ENCODE results near the gene TEAD2.

The TEAD2 gene

DNA sequence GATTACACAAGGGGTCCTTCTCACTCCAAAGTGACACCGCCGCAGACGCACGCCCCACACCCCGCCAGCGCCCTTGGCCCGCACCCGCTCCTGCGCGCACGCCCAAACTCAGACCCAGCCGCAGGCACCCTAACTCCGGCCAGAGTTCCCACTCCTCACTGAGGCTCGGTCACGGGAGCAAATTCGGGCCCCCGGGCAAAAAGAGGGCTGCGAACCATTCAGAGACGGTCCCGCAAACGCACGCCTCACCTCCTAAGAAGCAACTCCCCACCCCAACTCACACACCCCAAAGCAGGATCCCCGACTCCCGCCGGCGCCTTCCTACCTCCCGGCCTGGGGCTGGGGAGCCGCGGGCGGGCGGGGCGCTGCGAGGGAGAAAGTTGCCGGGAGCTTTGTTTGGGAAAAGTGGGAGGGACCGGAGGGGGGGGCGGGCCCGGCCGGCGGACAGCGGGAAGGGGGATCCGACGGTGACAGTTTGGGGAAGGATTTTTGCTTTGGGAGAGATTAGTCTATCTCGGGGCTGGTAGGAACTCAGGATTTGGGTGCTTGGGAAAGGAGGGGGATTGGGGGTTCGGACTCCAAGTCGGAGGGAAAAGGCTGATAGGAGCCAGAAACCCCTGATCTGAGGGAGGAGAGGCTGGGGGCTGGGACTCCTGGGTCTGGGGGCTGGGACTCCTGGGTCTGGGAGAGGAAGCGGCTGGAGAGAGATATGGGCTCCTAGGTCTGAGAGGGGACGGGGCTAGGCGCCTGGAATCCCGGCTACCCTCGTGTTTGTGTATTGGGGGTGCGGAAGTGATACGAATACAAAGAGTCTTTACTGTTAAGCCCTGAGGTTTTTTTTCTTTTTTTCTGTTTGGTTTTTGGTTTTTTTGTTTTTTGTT is at the start of gene TEAD2:
TEAD2 (minus strand) TSS at position 369 of the 881 bp plus-strand sequence. CDS start 2,341 bp downstream, outside the sequence.
- no peak for DNase-seq

DNA sequence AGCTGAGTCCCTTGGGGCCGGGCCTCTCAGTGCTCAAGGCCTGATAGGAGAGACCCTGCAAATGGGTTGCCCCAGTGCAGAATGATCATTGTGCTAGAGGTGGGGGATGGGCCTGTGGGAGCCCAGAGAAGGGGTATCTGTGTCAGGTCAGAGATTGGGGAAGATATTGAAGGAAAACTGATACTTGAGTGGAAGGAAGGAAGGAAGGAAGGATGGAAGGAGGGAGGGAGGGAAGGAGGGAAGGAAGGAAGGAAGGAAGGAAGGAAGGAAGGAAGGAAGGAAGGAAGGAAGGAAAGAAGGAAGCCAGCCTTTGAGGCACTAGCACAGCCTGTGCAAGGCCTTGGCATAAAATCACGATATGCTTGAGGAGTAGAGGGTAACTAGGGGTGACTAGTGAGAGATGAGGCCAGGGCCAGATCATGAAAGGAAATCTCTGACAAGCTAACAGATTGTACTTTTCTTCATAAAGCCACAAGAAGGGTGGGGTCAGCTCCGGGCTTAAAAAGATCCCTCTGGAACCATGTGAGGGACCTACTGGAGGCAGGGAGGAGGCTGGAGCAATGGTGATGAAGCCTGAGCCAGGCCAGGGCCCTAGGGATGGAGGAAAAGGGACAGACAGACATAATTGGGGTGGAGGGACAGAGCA is 49.6 kb upstream of the TEAD2 start:
- no peak for DNase-seq

DNA sequence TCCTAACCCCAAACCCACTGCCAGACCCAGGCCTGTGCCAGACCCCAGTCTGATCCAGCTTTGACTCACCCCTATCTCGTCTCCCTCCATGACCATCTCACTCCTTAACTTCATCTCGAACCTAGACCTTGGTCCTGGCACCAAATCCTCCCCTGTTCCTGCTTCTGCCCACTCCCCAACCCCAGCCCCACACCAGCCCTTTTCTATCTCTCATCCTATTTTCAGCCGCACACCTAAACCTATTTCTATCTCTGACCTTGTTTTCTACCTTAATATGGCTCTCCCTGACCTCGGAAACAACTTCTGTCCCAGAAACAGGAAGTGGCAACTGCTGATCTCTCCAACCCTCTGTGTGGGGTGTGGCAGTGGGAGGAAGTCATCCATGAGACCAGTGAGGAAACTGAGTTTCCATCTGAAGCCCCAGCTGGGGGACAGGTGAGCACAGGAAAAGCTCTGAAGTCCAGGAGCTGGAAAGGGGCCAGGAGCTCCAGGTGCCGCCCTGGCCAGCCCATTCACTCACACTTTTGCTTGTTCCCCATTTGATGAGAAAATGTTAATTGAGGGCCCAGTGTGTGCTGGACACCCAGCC is 47.3 kb upstream of the TEAD2 start:
- DNase-seq = no peak

DNA sequence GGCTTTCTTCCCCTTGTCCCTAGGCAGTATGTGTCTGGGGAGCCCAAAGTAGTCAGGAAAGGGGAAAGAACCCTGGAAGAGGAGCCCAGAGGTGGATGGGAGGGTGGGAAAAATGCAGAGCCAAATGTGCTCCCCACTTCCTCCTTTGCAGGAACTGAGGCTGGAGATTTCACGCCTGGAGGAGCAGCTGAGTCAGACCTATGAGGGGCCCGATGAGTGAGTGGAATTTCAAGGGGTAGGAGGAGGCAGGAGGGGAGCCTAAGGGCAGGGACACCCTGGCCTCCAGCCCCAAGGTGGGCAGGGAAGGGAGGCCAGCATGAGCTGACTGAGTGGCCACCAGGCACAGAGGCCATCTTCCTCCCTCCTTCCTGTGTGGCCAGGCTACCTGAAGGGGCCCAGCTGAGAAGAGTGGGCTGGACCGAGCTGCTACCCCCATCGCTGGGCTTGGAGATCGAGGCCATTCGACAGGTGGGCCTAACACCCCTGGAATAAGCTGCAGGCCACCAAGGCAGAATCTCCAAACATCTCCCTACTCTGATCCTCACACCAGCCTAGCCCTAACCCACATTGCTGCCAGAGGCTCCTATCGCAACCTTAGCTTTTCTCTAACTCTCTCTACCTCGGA is 46.7 kb upstream of the TEAD2 start:
- no peak for DNase-seq

DNA sequence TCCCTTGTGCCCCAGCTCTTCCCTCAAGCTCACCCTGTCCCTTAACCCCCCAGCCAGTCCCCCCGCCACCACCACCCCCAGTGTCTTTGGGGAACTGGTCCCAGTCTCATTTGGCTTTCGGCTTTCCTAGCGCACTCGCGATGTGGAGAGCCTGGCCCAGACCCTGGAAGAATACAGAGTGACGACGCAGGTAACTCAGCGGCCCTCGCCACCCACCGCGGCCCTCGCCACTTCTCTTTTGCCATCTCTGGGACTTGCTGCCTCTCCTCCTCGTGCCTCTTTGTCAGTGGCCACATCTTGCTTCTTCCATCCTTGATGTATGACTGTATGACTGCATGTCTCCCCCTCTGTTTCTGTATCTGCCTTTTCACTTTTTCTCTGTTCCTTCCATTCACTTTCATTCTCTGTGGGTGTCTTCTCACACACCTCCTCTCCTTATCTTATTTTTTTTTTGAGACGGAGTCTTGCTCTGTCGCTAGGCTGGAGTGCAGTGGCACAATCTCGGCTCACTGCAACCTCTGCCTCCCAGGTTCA is 45.3 kb upstream of the TEAD2 start:
- DNase-seq = no peak

DNA sequence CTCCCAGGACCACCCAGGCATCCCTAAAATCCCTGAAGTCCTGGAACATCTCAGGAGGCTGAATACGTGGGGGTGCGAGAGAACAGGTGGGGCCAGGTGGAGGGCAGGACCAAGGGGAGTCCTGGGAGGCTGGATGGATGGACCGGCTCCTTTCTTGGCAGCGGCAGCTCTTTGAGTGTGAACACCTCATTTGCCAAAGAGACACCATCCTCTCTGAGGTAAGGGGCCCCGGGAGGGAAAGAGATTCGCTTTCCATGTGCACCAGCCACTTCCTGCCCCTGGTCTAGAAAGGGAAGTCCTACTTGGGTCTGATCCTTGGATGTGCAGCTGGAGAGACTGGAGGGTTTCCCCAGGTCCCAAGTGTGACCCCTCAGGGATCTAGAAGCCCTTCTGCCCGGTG is 44.9 kb upstream of the TEAD2 start:
- DNase-seq = no peak

DNA sequence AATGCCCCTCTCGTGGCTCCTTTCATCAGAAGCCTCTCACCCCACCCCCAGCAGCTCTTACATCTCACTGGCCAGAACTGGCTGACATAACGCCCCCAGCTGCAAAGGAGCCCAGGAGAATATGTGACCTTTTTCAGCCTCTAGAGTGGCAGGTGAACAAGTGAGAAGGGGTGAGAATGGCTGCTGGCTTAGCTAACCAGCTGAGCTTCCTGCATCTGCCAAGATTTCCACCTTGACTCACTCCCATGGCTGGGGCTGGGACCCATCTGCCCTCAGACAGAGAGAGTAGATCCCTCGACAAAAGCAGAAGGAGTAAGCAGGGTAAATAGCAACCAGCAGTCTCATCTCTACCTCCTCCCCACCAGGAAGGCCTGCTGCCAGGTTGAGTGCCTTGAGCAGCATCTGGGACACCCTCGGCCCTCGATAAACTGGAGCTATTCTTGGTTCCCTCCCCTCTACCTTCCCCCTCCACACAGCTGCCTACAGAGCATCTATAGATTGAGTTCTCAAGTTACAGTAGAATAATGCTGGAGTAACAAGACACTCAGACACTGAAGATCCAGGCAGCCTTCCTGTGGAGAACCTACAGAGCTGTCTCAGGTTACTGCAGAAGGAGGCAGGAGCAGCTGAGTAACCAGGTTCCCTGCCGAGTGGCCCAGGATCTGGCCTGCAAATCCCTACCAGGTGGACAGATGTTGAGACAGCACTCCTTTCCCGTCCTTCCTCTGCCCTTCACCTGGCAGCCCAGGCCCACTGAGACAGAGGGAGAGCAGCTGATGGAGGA is 41.4 kb upstream of the TEAD2 start:
- peak; percentile 97 for DNase-seq

DNA sequence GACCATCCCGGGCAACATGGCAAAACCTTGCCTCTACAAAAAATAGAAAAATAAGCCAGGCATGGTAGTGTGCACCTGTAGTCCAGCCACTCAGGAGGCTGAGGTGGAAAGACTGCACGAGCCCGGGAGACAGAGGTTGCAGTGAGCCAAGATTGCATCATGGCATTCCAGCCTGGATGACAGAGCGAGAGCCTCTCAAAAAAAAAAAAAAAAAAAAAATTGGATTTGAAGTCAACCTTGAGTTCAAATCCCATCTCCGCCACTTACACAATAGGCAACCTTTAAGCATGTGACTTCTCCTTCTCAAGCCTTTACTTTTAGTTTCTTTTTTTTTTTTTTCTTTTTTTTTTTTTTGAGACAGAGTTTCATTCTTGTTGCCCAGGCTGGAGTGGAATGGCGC is 37.8 kb upstream of the TEAD2 start:
- no peak for DNase-seq

DNA sequence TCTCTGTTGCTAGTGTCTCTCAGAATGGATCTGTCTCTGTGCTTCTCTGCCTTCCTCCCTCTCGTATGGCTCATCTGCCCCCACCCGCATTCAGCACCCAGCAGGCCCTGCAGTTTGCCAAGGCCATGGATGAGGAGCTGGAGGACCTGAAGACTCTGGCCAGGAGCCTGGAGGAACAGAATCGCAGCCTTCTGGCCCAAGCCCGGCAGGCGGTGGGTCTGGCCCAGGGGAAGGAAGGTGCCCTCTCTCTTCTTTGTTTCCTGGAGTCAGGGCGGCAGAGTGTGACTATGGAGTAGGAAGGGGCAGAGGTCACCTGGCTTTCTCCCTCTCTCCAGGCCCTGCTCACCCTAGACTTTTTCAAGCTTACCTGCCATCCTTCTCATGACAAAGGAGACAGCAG is 36.7 kb upstream of the TEAD2 start:
- no peak for DNase-seq

DNA sequence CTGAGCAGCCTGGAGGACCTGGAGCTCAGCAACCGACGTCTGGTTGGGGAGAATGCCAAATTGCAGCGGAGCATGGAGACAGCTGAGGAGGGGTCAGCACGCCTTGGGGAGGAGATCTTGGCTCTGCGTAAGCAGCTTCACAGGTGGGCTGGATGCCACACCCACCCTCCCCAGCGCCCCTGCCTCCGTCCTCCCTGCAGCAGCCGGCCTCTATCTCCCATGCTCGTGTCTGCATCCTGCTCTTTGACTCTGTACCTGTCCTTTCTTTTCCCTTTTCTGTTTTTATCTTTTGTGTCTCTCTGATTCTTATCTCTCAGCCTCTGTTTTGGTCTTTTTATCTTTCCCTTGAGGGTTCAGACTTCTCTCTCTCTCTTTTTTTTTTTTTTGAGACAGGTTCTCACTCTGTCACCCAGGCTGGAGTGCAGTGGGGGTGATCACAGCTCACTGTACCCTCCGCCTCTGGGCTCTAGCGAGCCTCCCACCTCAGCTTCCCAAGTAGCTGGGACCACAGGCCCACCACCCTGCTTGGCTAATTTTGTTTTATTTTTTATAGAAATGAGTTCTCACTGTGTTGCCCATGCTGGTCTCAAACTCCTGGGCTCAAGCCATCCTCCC is 35.9 kb upstream of the TEAD2 start:
- DNase-seq = peak; percentile 35

DNA sequence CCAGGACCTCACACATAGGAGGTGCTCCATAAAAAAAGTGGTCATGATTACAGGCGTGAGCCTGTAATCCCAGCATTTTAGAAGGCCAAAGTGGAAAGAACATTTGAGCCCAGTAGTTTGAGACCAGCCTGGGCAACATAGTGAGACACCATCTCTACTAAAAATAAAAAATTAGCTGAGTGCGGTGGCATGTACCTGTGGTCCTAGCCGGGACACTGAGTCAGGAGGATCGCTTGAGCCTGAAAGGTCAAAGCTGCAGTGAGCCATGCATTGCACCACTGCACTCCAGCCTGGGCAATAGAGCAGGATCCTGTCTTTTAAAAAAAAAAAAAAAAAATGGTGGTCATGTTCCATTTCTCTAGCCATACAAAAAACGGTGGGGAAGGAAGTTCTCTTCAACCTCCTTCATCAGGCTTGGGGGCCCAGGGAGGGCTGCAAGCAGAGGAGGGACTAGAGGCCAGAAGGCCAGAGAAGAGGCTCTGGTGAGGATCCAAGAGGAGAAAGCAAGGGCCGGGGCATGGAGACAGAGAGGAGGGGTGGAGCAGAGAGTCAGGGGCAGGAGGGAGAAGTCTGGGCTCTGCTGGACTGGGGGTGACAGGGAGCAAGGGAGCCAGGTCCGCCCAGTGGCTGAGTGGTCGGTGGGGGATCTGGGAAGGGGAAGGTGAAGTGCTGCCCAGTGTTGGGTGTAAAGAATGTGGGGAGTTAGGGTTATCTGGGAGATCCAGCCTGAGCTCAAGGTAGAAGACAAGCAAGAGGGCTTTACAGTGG is 34.7 kb upstream of the TEAD2 start:
- no peak for DNase-seq

DNA sequence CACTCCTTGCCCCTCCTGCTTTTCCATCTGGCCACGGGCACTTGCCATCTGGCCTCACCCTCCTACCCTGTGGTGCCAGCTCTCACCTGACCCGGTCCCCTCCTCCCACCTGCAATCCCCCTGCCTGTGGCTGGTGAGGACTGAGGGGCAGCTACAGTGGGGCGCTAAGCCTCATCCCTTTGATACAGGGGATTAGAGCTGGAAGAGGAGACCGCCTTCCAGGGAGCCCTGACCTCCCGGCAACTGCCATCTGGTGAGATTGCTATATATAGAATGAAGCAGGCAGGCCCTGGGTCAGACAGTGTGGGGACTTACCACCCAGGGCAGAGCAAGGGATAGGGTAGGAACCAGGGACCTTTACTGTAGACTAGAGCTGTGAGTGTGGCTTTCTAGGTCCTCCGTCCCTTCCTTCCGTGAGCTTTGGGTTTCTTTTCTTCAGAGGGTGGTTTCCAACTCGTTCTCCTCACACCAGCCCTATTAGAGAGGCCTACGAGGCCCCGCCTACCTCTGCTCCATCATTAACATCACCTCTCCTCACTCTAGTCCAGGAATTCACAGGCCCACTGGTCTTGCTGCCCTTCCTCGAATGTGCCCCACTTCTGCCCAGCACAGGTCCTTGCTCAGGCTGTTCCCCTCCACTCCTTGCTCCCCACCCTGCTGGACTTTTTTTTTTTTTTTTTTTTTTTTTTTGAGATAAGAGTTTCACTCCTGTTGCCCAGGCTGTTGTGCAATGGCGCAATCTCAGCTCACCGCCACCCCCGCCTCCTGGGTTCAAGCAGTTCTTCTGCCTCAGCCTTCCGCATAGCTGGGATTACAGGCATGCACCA is 33.6 kb upstream of the TEAD2 start:
- peak; percentile 83 for DNase-seq

DNA sequence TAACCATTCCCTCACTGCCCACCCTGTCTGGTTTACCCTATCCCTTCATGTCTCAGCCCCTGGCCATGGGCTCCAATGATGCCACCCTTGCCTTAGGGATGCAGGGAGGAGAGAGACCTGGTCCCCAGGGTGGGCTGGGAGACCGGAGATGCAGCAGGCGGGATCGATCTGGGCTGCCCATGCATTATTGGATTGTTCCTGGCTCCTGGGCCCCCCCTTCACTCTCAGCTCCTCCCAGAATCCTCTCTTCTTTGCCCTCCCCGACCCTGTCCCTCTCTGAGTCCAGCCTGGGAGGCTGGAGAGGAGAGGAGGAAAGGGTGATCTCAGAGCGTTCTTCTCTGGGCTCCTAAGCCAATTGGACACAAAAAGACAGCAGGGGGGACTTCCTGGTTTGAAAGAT is 31.7 kb upstream of the TEAD2 start:
- DNase-seq = no peak

DNA sequence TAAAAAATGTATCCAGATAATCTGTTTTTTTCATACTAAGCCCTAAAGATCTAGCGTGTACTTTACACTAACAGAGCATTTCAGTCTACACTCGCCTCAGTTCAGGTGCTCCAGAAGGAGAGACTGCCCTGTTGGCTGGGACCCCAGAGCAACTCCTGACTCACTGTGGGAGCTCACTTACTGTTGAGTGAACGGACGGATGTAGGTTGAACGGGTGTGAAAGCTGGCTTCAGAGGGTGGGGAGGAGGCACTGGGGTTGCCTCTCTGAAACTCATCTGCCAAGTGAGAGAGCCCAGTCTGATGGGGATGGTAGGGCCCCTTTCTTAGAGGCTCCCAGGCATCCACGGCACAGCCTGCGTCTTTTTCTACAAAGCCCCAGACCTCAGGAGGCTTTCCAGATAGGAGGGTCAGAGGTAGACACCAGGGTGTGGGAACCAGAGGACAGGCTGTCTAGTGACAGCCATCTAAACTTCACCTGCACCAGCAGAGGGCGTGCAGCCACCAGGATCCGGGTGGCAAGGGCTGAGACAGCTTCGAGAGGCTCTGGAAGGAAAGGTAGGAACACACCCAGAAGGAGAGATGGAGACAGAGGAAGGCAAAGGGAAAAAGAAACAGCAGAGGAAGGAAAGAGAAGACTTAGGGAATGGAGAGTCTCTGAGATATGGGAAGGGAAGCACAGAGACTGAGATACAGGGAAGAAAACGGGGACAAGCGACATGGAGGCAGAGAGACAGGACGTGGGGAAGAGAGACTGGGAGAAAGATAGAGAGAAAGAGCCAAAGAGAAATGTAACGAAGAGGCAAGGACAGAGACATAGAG is 29.6 kb upstream of the TEAD2 start:
- peak; percentile 84 for DNase-seq

DNA sequence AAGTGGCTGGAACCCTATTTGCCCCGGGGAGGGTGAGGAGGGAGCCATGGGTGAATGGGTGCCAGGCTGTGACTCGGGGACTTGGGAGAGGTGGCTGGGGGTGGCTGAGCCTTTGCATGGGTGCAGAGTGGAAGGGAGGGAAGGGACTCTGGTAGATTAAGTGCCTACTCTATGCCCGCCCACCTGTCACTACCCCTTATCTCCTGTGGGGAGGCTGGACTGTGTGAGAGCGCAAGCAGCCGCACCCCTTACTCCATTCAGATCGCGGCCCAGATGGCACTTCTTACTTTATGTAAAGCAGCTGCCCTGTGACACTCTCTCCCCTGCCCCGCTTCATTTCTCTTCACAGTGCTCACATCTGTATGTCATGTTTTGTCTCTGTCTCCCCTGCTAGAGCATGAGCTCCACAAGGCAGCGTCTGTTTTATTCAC is 28.7 kb upstream of the TEAD2 start:
- DNase-seq = peak; percentile 13

DNA sequence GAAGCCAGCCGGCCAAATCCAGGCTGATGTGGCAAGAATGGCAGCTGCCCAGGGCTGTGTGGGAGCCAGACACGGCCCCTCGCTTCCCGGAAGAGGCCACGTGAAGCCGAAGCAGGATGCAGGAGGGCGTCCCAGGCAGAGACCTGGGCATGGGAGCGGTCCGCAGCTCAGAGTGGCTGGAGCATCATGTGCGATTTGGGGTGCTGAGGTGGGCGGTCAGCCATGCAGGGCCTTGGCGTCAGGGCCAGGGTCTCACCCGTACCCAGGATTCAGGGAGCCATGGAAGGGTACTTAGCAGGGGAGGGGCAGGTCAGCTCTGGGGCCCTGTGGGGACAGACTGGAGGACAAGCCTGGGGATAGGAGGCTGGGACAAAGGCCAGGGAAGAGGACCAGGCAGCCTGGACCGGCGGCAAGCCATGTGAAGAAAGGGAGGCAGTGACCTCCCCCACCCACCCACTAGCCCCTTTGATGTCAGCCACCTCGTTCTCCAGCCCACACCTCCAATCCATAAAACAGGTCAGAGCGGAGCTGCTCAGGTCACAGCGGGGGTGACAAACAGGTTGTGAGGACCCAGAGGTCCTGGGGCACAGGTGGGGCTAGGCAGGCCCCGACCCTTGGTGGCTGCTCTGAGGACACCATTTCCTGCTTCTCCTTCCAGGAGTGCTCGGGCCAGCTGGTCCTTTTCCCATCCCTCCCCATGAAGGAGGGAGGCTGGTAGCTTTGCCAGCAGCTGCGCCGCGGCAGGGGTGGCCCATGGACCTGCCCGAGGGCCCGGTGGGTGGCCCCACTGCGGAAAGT is 28.1 kb upstream of the TEAD2 start:
- no peak for DNase-seq

DNA sequence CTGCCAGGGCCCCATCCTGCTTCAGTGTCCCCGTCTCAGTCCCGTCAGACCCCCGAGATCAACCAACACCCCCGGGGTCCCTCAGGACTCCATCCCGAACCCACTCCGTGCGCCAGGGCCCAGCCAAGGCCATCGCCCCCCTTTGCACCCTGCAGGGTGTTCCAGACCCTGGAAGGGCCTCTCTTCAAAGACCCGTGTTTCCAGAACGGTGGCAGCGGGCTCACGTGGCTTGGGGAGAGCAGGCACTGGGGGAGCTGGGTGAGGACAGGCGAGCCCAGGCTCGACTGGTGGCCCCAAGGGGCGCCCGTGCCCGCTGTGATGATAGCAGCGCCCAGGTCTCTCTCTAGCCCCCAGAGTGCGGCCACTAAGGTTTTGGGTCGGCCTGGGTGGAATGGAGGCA is 27.2 kb upstream of the TEAD2 start:
- no peak for DNase-seq

DNA sequence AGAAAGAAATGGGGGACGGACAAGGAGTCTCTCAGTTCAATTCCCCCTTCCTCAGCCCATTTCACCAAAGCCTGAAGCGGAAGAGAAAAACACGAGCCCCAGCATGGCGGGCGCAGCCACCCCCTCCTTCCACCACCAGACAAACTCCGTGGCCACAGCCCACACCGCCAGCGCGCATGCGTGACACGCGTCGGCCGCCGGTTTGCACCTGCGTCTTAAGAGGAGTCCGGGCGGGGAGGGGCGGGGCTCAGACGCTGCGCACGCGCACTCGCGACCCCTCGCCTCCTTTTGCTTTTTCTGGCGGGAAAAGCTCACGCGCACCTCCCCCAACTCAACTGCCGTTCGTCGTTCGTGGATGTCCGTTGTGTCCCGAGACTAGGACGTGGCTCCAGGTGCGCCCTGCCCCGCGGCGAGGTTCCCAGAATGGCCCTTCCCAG is 25.7 kb upstream of the TEAD2 start, which contains the start of gene KASH5:
KASH5 (plus strand) TSS at position 314 of the 437 bp plus-strand sequence. CDS start 2,635 bp downstream, outside the sequence.
- DNase-seq = no peak
